Endodermal cell (in vitro differentiated cells): Measurements from ENCODE around the gene CEP68. TPM values are rescaled to one million over a fixed set of nuclear protein-coding genes. Genes with fewer than 3 reads are reported as not detected.
"Not testable (repeated sequence)": the region's sequence is repeated elsewhere in the genome, so short reads cannot be mapped to it uniquely, and the experiment has no call there.

Source experiments
- DNase-seq: peaks from one replicate; pipeline ENCODE4 v3.0.0-alpha.2; 2017
- H3K27ac ChIP-seq: 2 replicates; pipeline ENCODE4 v1.5.1; 2013; ENCODE audit warnings: mild to moderate bottlenecking, low read depth, low read length, moderate library complexity
- H3K27me3 ChIP-seq: 2 replicates; pipeline ENCODE4 v1.6.1; 2013; ENCODE audit warnings: mild to moderate bottlenecking, low read length, moderate library complexity; ENCODE audit not compliant: insufficient read depth, control insufficient read depth, poor library complexity, severe bottlenecking
- H3K36me3 ChIP-seq: 2 replicates; pipeline ENCODE4 v1.7.0; 2013; ENCODE audit warnings: mild to moderate bottlenecking, low read length, moderate library complexity; ENCODE audit not compliant: control insufficient read depth, insufficient read depth
- H3K4me1 ChIP-seq: one replicate; pipeline ENCODE4 v1.7.0; 2013; ENCODE audit warnings: low read length; ENCODE audit not compliant: control insufficient read depth, insufficient read depth
- H3K4me3 ChIP-seq: 2 replicates; pipeline ENCODE4 v1.5.1; 2013; ENCODE audit warnings: mild to moderate bottlenecking, low read length, moderate library complexity
- H3K9ac ChIP-seq: 2 replicates; pipeline ENCODE4 v1.6.1; 2013; ENCODE audit warnings: mild to moderate bottlenecking, low read length, moderate library complexity; ENCODE audit not compliant: poor library complexity, severe bottlenecking; ENCODE audit errors: extremely low read depth
- H3K9me3 ChIP-seq: 2 replicates; pipeline ENCODE4 v1.6.1; 2013; ENCODE audit warnings: mild to moderate bottlenecking, low read length, moderate library complexity; ENCODE audit not compliant: control insufficient read depth
- H3K27ac Mint-ChIP-seq: 2 replicates; pipeline ENCODE4 v1.8.0; 2020; ENCODE audit warnings: mixed read lengths
- H3K27me3 Mint-ChIP-seq: 2 replicates; pipeline ENCODE4 v1.8.0; 2021; ENCODE audit warnings: mild to moderate bottlenecking, mixed read lengths; ENCODE audit not compliant: insufficient read depth
- H3K36me3 Mint-ChIP-seq: 2 replicates; pipeline ENCODE4 v1.8.0; 2020; ENCODE audit warnings: low read depth, mixed read lengths
- H3K4me1 Mint-ChIP-seq: 2 replicates; pipeline ENCODE4 v1.8.0; 2020; ENCODE audit warnings: mixed read lengths
- H3K4me3 Mint-ChIP-seq: 2 replicates; pipeline ENCODE4 v1.8.0; 2020; ENCODE audit warnings: mild to moderate bottlenecking, moderate library complexity, mixed read lengths
- H3K9me3 Mint-ChIP-seq: 2 replicates; pipeline ENCODE4 v1.8.0; 2020; ENCODE audit warnings: mild to moderate bottlenecking, mixed read lengths
- WGBS, 2 experiments: methylation state at CpG; one replicate each; pipeline versions ENCODE4 v1.1.5 to v1.1.7; 2013; ENCODE audit warnings: missing lambda C conversion rate in 2 of 2, mixed read lengths in 1 of 2; ENCODE audit not compliant: insufficient coverage in 1 of 2, insufficient read length in 1 of 2; 5-methylcytosine and 5-hydroxymethylcytosine counted together
- total RNA-seq, 2 donors: library from RNA; stranded (reverse); fragmentation: NEBNext Ultra II Directional in 1 of 2; extraction: Animal tissue kit (Norgen Biotek cat#: 25700) in 1 of 2; gene quantifications; 2 replicates in 1 of 2; 3 replicates in 1 of 2; pipeline ENCODE4 v1.2.1, GENCODE V29; 2021
- TF ChIP-seq, protein P1 (sequence below): fragments of 200-600 bp; sonication (generic); conservative IDR thresholded peaks from 2 replicates; pipeline ENCODE4 v1.5.0; 2021; ENCODE audit warnings: antibody characterized with exemption, mild to moderate bottlenecking

The CEP68 gene
- total RNA-seq, 2 donors from 2014 or later: 13.7 to 17.7 TPM

DNA sequence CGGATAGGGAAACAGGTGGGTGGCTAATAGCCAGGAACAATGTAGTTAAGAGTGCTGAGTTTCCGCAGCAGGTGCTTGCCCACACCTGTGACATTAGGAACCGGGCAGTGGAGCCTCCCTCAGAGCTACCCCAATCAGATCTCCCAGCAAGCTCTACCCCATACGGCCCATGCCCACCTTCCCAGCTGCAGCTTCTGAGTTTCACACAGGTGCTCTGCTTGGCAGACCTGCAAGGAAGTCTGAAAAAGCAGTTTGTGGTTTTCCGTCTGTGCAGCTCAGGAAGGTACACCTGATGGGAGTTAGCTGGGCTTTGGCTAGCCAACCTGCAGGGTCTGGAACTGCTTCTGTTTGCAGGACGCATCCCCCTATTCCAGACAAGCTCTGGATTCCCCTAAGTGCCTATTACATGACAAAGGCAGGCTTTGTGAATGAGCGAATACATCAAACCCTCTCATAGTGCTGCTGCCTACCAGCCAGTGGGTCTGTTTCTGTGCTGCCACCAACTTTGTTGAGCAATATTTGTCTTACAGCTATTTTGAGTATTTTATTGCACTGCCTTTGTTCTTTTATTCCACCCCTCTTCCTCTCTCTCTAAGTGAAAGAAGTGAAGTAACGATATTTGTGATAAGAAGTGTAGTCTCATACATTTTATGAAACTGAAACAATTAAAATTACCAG is 24.7 kb upstream of the CEP68 start:
- DNase-seq: no peak
- Histone ChIP-seq H3K4me3 (no peak overlapping the region), H3K9ac (no peak overlapping the region), H3K9me3 (no peaks in the 10 kb centered on the region), H3K4me1 (no peaks in the 10 kb centered on the region), H3K27me3 (no peaks in the 10 kb centered on the region), H3K36me3 (no peaks in the 10 kb centered on the region), H3K27ac (no peak overlapping the region)
- Mint-ChIP-seq H3K36me3 (peaks cover 1% of the 10 kb centered on the region), H3K27me3 (no peaks in the 10 kb centered on the region), H3K27ac (no peak overlapping the region), H3K4me3 (no peak overlapping the region), H3K9me3 (no peaks in the 10 kb centered on the region), H3K4me1 (no peaks in the 10 kb centered on the region)
- TF ChIP-seq, protein P1, sequence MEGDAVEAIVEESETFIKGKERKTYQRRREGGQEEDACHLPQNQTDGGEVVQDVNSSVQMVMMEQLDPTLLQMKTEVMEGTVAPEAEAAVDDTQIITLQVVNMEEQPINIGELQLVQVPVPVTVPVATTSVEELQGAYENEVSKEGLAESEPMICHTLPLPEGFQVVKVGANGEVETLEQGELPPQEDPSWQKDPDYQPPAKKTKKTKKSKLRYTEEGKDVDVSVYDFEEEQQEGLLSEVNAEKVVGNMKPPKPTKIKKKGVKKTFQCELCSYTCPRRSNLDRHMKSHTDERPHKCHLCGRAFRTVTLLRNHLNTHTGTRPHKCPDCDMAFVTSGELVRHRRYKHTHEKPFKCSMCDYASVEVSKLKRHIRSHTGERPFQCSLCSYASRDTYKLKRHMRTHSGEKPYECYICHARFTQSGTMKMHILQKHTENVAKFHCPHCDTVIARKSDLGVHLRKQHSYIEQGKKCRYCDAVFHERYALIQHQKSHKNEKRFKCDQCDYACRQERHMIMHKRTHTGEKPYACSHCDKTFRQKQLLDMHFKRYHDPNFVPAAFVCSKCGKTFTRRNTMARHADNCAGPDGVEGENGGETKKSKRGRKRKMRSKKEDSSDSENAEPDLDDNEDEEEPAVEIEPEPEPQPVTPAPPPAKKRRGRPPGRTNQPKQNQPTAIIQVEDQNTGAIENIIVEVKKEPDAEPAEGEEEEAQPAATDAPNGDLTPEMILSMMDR: no peak
- 56 to 71% methylated on average over 6 to 7 of the region's 8 CpGs for WGBS, 2 experiments

GRCh38 chr2:65032019-65032975 is 23.9 kb upstream of the CEP68 start:
- no peak for DNase-seq
- no peaks in the 10 kb centered on the region for H3K36me3 ChIP-seq
- TF ChIP-seq, protein P1: no peak
- 82 to 91% methylated on average over 5 to 12 of the region's 13 CpGs for WGBS, 2 experiments
- no peaks in the 10 kb centered on the region for H3K4me1 Mint-ChIP-seq
- no peaks in the 10 kb centered on the region for H3K9me3 ChIP-seq
- no peaks in the 10 kb centered on the region for H3K4me1 ChIP-seq
- H3K9ac ChIP-seq: no peak overlapping the region
- H3K4me3 Mint-ChIP-seq: no peak overlapping the region
- H3K27me3 Mint-ChIP-seq: no peaks in the 10 kb centered on the region
- H3K27ac ChIP-seq: no peak overlapping the region
- peaks cover 4% of the 10 kb centered on the region for H3K36me3 Mint-ChIP-seq
- no peak overlapping the region for H3K27ac Mint-ChIP-seq
- H3K9me3 Mint-ChIP-seq: no peaks in the 10 kb centered on the region
- no peaks in the 10 kb centered on the region for H3K27me3 ChIP-seq
- no peak overlapping the region for H3K4me3 ChIP-seq

DNA sequence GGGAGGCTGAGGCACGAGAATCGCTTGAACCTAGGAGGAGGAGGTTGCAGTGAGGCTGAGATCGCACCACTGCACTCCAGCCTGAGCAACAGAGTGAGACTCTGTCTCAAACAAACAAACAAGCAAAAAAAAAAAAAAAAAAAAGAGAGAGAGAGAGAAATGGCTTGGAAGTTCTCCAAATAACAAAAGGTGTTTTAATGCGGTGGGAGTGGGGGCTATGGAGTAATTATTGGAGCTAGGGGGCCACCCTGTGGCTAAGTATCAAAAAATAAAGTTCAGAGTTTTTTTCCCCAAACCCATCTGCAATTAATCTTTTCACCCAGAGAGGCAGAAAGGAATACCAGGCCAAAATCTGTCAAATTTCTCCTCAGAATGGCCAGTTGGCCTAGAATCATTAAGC is 23.0 kb upstream of the CEP68 start:
- WGBS, 2 experiments: 97% methylated on average over 3 of the region's 4 CpGs; no CpG with 5 or more reads in 1 of the 2 experiments
- Mint-ChIP-seq H3K4me3 (no peak overlapping the region), H3K4me1 (no peaks in the 10 kb centered on the region)

GRCh38 chr2:65033667-65034066 is 22.5 kb upstream of the CEP68 start:
- H3K9ac ChIP-seq, DNase-seq: not testable (repeated sequence)
- WGBS, 2 experiments: 75 to 98% methylated on average over 2 to 4 of the region's 4 CpGs

More for the DNA sequence above, 23.0 kb upstream of the CEP68 start:
- Histone ChIP-seq H3K9ac (no peak overlapping the region), H3K4me3 (no peak overlapping the region), H3K4me1 (no peaks in the 10 kb centered on the region), H3K9me3 (no peaks in the 10 kb centered on the region), H3K36me3 (no peaks in the 10 kb centered on the region), H3K27ac (no peak overlapping the region), H3K27me3 (no peaks in the 10 kb centered on the region)
- peaks cover 11% of the 10 kb centered on the region for H3K36me3 Mint-ChIP-seq
- TF ChIP-seq, protein P1: peak; percentile 33
- no peak for DNase-seq
- H3K27ac Mint-ChIP-seq: no peak overlapping the region
- no peaks in the 10 kb centered on the region for H3K9me3 Mint-ChIP-seq
- H3K27me3 Mint-ChIP-seq: no peaks in the 10 kb centered on the region

More at GRCh38 chr2:65033667-65034066, 22.5 kb upstream of the CEP68 start:
- H3K9me3 ChIP-seq, H3K4me1 Mint-ChIP-seq, H3K4me3 Mint-ChIP-seq, H3K27me3 ChIP-seq, H3K36me3 ChIP-seq, H3K27ac ChIP-seq, H3K9me3 Mint-ChIP-seq, H3K4me3 ChIP-seq, H3K4me1 ChIP-seq, H3K27me3 Mint-ChIP-seq, H3K27ac Mint-ChIP-seq: not testable (repeated sequence)
- H3K36me3 Mint-ChIP-seq: peaks cover 14% of the 10 kb centered on the region
